Muscle layer of duodenum (tissue), 2 donors: ENCODE data around the gene NAPB.

Experiments used
- H3K27ac ChIP-seq: one replicate; pipeline ENCODE4 v1.7.0; 2013; ENCODE audit warnings: mild to moderate bottlenecking, low read length
- H3K27me3 ChIP-seq: one replicate; pipeline ENCODE4 v1.7.0; 2013; ENCODE audit warnings: low read depth, mild to moderate bottlenecking, control low read depth, low read length
- H3K36me3 ChIP-seq, 2 donors: one replicate each; pipeline ENCODE4 v1.7.0; 2013; ENCODE audit warnings: low read length in 2 of 2, control low read depth in 1 of 2, mild to moderate bottlenecking in 1 of 2; ENCODE audit not compliant: insufficient read depth in 2 of 2, control insufficient read depth in 1 of 2
- H3K4me1 ChIP-seq, 2 donors: one replicate each; pipeline ENCODE4 v1.7.0; 2013; ENCODE audit warnings: low read length in 2 of 2, mild to moderate bottlenecking in 2 of 2, control low read depth in 1 of 2, moderate library complexity in 1 of 2; ENCODE audit not compliant: insufficient read depth in 2 of 2, control insufficient read depth in 1 of 2
- H3K4me3 ChIP-seq, 2 donors: one replicate each; pipeline ENCODE4 v1.7.0; 2013; ENCODE audit warnings: low read length in 2 of 2, low read depth in 1 of 2, mild to moderate bottlenecking in 1 of 2
- H3K9me3 ChIP-seq, 2 donors: one replicate each; pipeline ENCODE4 v1.7.0; 2013; ENCODE audit warnings: low read length in 2 of 2, control low read depth in 1 of 2, mild to moderate bottlenecking in 1 of 2; ENCODE audit not compliant: control insufficient read depth in 1 of 2
- donor health status: healthy.

NAPB gene

GRCh38 chr20:23339986-23340385 is 81.3 kb downstream of the NAPB start:
- Histone ChIP-seq H3K4me3 (no peak overlapping the region), H3K4me1 (no peaks in the 10 kb centered on the region), H3K27ac (no peak overlapping the region), H3K9me3 (no peaks in the 10 kb centered on the region), H3K27me3 (no peaks in the 10 kb centered on the region), H3K36me3 (no peaks in the 10 kb centered on the region)

GRCh38 chr20:23337312-23337711 is 84.0 kb downstream of the NAPB start:
- H3K36me3 ChIP-seq, result no peaks in the 10 kb centered on the region
- no peaks in the 10 kb centered on the region for H3K4me1 ChIP-seq
- no peaks in the 10 kb centered on the region for H3K27me3 ChIP-seq
- no peak overlapping the region for H3K4me3 ChIP-seq
- H3K9me3 ChIP-seq, result no peaks in the 10 kb centered on the region
- no peak overlapping the region for H3K27ac ChIP-seq

GRCh38 chr20:23336476-23336875 is 84.8 kb downstream of the NAPB start:
- H3K36me3 ChIP-seq, result no peaks in the 10 kb centered on the region
- no peaks in the 10 kb centered on the region for H3K27me3 ChIP-seq
- no peak overlapping the region for H3K27ac ChIP-seq
- H3K4me1 ChIP-seq, result no peaks in the 10 kb centered on the region
- no peaks in the 10 kb centered on the region for H3K9me3 ChIP-seq
- no peak overlapping the region for H3K4me3 ChIP-seq

GRCh38 chr20:23335521-23335920 is 85.8 kb downstream of the NAPB start:
- H3K36me3 ChIP-seq, result no peaks in the 10 kb centered on the region
- H3K4me3 ChIP-seq, result no peak overlapping the region
- no peaks in the 10 kb centered on the region for H3K9me3 ChIP-seq
- no peak overlapping the region for H3K27ac ChIP-seq
- no peaks in the 10 kb centered on the region for H3K4me1 ChIP-seq
- H3K27me3 ChIP-seq, result no peaks in the 10 kb centered on the region

GRCh38 chr20:23334111-23334510 is 87.2 kb downstream of the NAPB start:
- Histone ChIP-seq H3K36me3 (no peaks in the 10 kb centered on the region), H3K27me3 (no peaks in the 10 kb centered on the region), H3K4me3 (no peak overlapping the region), H3K9me3 (no peaks in the 10 kb centered on the region), H3K27ac (no peak overlapping the region), H3K4me1 (no peaks in the 10 kb centered on the region)

GRCh38 chr20:23332467-23332866 is 88.8 kb downstream of the NAPB start:
- no peaks in the 10 kb centered on the region for H3K27me3 ChIP-seq
- H3K27ac ChIP-seq, result no peak overlapping the region

GRCh38 chr20:23331450-23332350 is 89.6 kb downstream of the NAPB start:
- Histone ChIP-seq H3K4me3 (no peak overlapping the region), H3K4me1 (no peaks in the 10 kb centered on the region), H3K36me3 (no peaks in the 10 kb centered on the region), H3K27me3 (no peaks in the 10 kb centered on the region), H3K27ac (no peak overlapping the region), H3K9me3 (no peaks in the 10 kb centered on the region)

More at GRCh38 chr20:23332467-23332866, 88.8 kb downstream of the NAPB start:
- H3K4me1 ChIP-seq, result no peaks in the 10 kb centered on the region
- H3K36me3 ChIP-seq, result no peaks in the 10 kb centered on the region
- no peaks in the 10 kb centered on the region for H3K9me3 ChIP-seq
- no peak overlapping the region for H3K4me3 ChIP-seq

- no peak overlapping the region for H3K4me3 ChIP-seq
- no peaks in the 10 kb centered on the region for H3K9me3 ChIP-seq
- H3K27ac ChIP-seq, result no peak overlapping the region
- no peaks in the 10 kb centered on the region for H3K4me1 ChIP-seq
- no peaks in the 10 kb centered on the region for H3K36me3 ChIP-seq
- H3K27me3 ChIP-seq, result no peaks in the 10 kb centered on the region
Observed at GRCh38 chr20:23327617-23328333, 93.5 kb downstream of the NAPB start.

GRCh38 chr20:23326774-23327173 is 94.5 kb downstream of the NAPB start:
- H3K9me3 ChIP-seq, result no peaks in the 10 kb centered on the region
- no peaks in the 10 kb centered on the region for H3K27me3 ChIP-seq
- no peak overlapping the region for H3K27ac ChIP-seq
- H3K4me1 ChIP-seq, result no peaks in the 10 kb centered on the region
- H3K4me3 ChIP-seq, result no peak overlapping the region
- H3K36me3 ChIP-seq, result no peaks in the 10 kb centered on the region

GRCh38 chr20:23325107-23325506 is 96.2 kb downstream of the NAPB start:
- Histone ChIP-seq H3K27me3 (no peaks in the 10 kb centered on the region), H3K9me3 (peaks cover 0 to 4% of the 10 kb centered on the region in 2 donors), H3K4me3 (no peak overlapping the region), H3K36me3 (no peaks in the 10 kb centered on the region), H3K27ac (no peak overlapping the region), H3K4me1 (no peaks in the 10 kb centered on the region)
